ENCODE data around the gene WNT6.

WNT6 gene

DNA sequence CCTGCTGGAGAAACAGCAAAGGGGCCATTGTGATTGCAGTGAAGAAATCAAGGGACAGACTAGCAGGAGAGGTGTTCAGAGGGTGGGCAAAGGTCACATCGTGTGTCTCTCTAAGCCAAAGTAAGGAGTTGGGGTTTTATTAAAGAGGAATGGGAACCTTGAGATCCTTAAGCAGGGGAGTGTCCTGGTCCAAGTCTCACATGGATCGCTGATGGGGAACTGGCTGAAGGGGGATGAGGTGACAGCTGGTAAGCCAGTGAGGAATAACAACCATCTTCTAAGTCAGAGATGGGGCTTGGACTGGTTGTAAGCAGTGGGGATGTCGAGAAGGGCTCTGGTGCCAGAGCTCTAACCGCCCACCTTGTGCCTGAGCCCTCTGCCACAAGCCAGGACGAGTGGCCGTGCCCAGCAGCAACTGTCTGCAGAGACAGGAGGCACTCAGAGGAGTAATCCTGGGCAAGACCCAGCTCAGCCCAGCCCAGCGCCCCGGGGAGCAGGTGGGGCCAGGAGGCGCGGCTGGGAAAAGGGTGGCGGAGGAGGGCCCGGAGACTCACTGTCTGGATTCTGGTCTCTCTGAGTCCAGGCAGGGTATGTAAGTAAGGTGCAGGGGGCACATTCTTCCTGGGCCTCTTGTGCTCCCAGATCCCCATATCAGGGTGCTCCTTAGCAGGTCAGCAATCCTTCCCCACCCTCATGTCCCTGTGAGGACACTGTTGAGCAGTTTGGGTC, 34.7 kb downstream of the WNT6 start:
- DNase-seq = no peak

DNA sequence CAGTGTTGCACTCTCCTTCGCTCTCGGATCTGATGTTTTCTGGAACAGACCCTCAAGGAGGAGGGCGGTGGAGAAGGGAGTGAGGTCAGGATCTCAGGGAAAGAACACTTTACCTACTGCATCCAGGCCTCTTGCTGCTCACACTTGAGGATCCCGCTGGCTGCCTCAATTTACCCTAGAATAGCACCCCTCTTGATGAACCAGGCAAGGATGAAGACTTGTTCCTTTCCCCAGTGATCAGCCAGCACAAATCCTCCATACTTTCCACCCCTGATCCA, 35.2 kb downstream of the WNT6 start:
- DNase-seq = no peak

DNA sequence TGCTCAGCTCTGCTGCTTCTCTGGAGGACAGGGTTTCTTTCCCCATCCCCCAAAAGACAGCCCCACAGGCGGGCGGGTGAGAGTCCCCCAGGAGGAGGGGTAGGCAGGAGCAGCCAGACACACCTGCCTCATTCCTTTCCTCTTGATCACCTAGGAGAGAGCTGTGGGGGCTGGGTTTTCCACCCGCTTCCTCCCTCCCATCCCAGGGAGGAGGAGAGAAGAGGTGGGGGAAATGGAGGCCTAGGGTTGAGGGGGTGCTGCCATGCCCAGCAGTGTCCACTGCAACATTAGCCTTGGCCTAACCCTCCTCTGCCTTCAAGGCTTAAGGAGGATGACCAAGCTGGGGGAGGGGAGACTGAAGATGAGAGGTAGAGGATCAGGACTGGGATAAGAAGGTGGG, 35.7 kb downstream of the WNT6 start:
- no peak for DNase-seq

DNA sequence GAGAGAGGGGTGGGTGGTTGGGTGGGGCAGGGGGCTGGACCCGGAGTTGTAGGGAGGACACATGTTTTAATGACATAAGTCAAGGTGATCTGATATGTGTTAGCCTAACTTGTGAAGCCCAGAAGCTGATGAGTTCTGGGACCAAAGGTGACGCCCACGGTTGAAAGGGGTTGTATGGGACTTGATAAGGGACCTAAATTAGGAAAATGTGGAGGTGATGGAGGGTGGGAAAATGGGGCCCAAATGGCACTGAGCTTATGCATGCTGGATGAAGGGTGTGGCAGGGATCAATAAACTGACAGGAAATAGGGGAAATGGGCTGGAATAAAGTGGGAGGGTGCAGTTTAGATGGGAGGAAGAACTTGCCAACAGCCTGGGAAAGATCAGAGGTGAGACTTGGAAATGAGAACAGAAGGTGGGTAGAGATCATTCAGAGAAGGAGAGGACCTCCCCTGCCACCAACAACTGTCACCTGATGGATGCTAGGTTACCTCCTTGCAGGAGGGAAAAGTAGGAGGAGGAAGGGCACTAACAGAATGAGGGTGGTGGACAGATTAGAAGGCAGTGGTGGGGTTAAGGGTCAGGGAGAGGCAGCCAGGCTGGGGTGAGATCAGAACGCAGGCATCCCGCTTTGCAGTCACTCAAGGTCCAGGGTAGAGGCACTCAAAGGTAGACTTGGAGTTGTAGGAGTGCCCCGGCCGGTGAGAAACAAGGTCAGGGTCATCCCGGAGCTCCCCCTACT, 36.3 kb downstream of the WNT6 start:
- DNase-seq = no peak

DNA sequence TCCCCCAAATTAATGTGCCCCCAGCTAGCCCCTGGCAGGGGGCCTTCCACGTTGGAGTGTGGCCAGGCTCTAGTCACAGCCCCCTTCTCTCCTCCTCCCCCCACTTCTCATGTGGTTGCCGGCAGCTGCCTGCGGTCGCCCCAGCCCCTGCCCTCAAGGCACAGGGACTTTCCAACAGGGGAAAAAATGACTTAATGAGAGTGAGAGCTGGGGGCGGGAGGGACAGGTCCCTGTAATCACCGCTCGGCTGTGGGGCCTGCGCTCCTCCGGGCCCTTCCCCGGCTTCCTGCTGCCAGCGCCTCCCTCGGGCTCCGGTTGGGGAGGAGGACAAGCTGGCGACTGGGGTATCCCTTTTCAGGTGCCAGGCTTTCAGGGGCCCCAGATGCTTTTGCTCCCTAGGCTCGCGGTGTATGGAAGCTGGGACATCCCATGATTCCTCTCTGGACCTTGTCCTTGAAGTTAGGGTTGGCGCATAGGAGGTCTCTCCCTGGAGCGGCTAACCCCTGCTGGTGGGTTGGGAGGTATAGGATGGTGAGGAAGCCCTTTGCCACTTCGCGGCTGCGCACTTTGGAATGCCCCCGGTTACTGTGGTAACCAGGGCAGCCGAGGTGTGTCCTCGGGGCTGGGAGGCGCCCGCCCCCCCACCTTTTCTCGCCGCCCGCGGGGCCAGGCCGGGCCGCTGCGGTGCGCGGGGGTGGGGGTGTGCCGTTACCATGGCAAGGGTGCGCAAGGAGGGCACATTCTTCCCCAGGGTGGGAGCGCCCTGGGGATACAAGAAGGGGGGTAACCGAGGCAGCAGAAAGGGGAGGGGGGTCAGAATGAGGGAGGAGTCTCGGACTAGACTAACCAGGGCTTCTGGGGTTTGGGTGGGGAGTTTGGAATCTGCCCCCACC, 37.1 kb downstream of the WNT6 start:
- peak; percentile 95 for DNase-seq

DNA sequence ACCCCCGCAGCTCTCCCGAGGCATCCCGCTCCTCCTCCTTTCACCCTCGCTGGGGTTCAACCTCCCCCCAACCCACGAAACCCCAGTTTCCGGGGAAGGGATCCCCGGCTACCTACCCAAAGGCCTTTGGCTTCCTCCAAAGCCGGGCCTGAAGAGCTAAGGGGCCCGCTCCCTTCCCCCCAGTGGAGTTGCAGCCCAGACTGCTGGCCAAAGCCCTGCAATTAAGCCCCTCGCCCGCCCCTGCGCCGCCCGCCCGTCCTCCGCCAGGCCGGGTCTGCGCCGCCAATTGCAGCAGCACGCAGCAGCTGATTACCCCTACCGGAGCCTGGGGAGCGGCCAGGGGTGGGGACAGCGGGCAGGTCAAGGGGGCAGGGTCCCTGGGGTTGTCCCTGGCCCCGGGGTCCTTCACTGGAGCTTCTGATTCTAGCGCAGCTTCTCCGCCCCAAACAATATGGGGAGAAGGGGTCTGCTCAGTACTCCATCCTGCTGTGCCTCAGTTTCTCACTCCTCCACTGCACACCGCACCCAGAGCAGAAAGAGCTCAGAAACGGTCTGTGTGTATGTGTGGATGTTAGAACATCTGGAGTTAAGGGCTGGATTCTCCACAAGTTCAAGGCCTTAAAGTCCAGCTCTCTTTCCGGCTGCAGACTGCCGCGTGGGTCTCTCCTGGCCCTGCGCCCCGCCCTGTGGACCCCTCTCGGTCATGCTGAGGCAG, 37.9 kb downstream of the WNT6 start:
- DNase-seq = no peak

DNA sequence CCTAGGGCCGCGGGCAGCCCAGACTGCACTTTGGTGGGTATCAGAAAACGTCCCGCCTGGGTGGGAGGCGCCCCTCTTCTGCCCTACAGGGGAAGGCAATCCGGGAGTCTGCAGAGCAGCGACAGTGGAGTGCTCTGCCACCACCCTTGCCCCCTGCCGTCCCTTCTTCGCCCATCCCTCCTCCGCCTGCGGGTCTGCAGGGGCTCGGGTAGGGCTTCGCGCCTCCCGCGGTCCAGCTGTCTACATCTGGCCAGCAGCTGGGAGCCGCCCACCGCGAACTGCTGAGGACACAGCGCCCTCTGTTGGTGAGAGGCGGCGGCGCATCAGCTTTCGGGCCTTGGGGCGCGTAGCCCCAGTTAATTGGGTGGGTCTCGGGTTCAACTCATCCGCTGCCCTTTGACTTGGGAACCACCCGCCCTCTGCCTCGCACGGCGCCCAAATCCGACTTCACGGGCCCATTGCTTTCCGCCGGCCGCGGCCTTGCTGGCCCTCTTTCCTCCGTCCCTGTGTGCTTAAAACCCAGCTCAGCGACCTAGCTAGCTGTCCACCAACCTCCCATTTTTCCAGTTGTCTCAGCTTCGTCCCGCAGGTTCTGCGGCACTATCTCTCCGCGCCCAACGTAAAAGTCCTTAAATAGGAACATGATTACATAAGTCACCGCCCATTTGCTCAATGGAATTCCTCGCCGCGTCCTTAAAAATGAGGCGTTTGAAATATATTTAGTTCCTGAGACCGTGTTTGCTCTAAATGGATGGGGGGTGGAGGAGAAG, 38.7 kb downstream of the WNT6 start:
- peak; percentile 69 for DNase-seq

DNA sequence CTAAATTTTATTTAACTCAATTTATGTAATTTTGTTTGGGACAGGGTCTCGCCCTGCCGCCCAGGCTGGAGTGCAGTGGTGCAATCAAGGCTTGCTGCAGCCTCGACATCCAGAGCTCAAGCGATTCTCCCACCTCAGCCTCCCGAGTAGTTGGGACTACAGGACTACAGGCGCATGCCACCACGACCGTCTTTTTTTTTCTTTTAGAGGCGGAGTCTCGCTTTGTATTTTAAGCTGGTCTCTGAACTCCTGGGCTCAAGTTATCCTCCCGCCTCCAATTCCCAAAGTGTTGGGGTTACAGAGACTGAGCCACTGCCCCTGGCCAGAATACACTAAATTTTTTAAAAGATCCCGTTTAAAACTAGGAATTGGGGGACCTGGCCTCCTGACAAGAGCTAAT, 39.5 kb downstream of the WNT6 start:
- no peak for DNase-seq

DNA sequence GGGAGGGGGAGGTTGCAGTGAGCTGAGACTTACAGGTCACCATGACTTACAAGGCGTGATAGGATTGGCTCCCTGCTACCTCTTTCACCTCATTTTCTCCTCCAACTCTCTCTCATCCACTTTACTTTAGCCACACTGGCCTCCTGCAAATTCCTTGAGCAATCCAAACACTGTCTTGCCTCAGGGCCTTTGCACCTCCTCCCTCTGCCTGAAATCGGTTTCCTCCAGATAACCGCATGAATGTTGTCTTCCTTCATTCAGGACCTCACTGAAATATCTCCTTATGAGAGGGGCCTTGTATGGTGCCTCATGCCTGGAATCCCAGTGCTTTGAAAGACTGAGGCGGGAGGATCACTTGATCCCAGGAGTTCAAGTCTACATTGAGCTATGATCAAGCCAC, 42.8 kb downstream of the WNT6 start:
- DNase-seq = no peak

DNA sequence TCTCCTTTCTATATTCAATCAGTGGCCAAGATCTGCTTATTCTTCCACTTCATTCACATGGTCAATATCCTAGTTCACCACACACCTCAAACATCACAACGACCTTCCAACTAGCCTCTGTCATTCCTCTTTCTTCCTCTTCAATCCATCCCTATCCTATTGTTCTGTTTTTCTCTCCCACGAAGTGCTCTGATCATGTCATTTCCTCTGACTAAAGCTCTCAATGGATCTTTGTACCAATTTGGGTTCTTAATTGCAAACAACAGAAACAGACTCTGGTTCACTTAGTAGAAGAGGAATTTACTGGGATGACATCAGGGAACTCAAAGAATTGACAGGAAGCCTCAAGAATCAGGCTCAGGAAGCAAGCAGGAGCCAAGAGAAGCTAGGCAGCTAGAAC, 44.6 kb downstream of the WNT6 start:
- DNase-seq = no peak

DNA sequence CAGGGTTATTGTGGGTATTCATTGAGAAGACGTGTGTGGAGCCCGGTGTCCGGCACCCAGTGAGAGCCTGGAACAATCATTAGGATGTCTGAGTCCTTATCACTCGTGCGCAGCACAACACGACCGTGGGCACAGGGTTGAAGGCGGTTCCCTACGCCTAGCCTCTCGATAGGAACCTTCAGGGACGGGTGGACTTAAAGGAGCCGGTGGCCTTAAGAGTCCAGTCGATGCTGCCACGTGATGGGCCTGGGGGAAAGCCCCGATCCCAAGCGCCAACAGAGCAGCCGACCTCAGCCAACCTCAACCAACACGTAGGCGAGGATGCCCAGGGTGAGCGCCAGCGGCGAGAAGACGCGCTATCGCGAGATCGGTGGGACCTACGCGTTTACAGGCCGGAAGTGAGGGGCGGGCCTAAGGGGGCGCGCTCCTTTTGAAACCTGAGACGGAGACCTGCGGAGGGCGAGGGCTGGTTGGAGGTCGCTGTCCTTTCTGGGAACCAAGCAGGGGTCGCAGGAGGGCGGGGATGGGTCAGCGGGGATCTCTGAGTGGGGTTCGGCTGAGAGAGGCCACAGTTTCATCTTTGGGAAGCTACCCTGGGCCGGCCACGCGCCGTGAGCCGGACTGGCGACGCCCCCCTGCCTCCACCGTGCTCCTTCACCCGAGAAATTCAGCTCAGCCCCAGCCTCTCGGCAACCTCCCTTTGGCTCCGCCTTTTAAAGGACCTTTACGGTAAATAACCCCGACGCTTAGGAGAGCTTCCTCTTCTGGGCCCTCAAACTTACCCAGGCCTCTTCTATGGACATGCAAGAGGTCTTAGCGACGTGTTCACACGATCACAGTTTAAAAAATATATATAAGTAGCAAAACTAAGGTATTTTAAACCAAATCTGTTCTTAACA, 49.4 kb downstream of the WNT6 start:
- DNase-seq = peak; percentile 87

DNA sequence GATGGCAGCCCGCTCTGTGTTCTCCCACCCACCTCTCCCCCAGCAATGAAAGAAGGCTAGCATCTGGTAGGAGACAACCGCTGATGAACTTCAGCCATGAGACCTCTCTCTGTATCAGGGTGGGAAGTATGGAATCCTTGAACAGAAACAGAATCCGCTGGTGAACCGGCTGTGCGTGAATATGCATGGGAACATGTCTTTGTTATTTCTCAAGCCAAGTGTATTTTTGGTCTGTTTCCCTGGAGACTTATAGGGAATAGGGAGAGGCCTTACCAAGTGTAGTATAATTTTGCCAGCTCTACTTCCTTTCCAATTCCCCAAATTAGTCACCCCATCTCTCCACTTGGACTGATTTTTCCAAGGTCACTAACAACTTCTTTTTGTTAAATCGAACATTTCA, 51.1 kb downstream of the WNT6 start:
- no peak for DNase-seq

DNA sequence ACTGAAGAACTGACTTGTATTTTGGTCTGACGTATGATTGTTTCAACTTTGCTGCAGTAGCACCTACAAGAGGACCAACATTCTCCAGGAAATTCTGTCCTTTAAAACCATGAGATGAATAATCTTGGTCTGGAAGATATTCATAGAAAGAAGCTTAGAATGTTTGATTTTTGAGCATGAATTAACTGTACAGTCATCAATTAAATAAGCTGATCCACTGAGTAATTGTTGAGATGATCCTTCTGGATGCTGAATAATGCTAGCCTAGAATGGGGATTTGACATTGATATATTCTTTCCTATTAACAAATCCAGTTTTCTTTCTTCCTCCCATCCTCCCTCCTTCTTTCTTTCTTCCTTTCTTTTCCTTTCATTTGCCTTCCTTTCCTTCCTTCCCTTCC, 60.9 kb downstream of the WNT6 start:
- DNase-seq = no peak
